SK-MEL-5 (cell line): ENCODE results near the gene PKLR. TPM values are rescaled to one million over a fixed set of nuclear protein-coding genes. Genes with fewer than 3 reads are reported as not detected.
"Not testable (repeated sequence)": the region's sequence is repeated elsewhere in the genome, so short reads cannot be mapped to it uniquely, and the experiment has no call there.

Experiments used
- DNase-seq: peaks from one replicate; pipeline ENCODE4 v3.0.0-alpha.2; 2016; ENCODE audit warnings: low read depth, low spot score
- in situ Hi-C: cut with HindIII; loops from 2 replicates; pipeline ENCODE4 v1.10.0; 2016; ENCODE audit warnings: low sequenced_read_pairs, high pct_unique_total_duplicates, low pct_unique_long_range_greater_than_20kb
- total RNA-seq: library from RNA; depleted of rRNA; stranded (reverse); fragments of >200 nt; shearing (Covaris generic); gene quantifications from 2 replicates; pipeline ENCODE4 v1.2.3, GENCODE V29; 2014

The PKLR gene
- total RNA-seq, 1 experiment from 2014 or later, result 0.11 TPM

- in situ Hi-C loops, result no loop called here
- DNase-seq, result no peak
These were observed 5.9 kb downstream of the PKLR start for GRCh38 chr1:155295183-155295941.

GRCh38 chr1:155294520-155295182, 6.6 kb downstream of the PKLR start:
- DNase-seq, result no peak
- in situ Hi-C loops, result no loop called here

GRCh38 chr1:155293086-155293749, 8.0 kb downstream of the PKLR start:
- no peak for DNase-seq
- in situ Hi-C loops, result no loop called here

GRCh38 chr1:155291006-155291405, 10.2 kb downstream of the PKLR start:
- DNase-seq, in situ Hi-C loops: not testable (repeated sequence)

- in situ Hi-C loops, result no loop called here
- DNase-seq, result no peak
These were observed 13.2 kb downstream of the PKLR start for GRCh38 chr1:155287987-155288543.

- in situ Hi-C loops, result no loop called here
- no peak for DNase-seq
These were observed 14.7 kb downstream of the PKLR start for GRCh38 chr1:155286544-155286943.

GRCh38 chr1:155285631-155286044, 15.6 kb downstream of the PKLR start:
- in situ Hi-C loops, result no loop called here
- no peak for DNase-seq

- in situ Hi-C loops, result no loop called here
- DNase-seq, result no peak
These were observed 16.2 kb downstream of the PKLR start for GRCh38 chr1:155285063-155285462.

GRCh38 chr1:155284476-155284875, 16.8 kb downstream of the PKLR start:
- DNase-seq, result no peak
- in situ Hi-C loops, result no loop called here

GRCh38 chr1:155282488-155283091, 18.6 kb downstream of the PKLR start:
- in situ Hi-C loops, result no loop called here
- no peak for DNase-seq

- in situ Hi-C loops, result no loop called here
- no peak for DNase-seq
These were observed 22.0 kb downstream of the PKLR start for GRCh38 chr1:155279268-155279667.

GRCh38 chr1:155278689-155279160, 22.5 kb downstream of the PKLR start:
- DNase-seq, result no peak
- in situ Hi-C loops, result no loop called here

GRCh38 chr1:155277902-155278688, 23.1 kb downstream of the PKLR start:
- DNase-seq, result peak; percentile 61
- in situ Hi-C loops, result no loop called here

GRCh38 chr1:155277070-155277901, 24.0 kb downstream of the PKLR start, which contains the start of gene HCN3:
HCN3 (plus strand) TSS chr1:155277463; CDS start chr1:155277591, 128 bp downstream.
- in situ Hi-C loops, result no loop called here
- DNase-seq, result peak; percentile 98

GRCh38 chr1:155273343-155274245, 27.6 kb downstream of the PKLR start, which contains the start of gene CLK2:
CLK2 (minus strand) TSS chr1:155273504; CDS start chr1:155270977, 2,527 bp downstream.
- in situ Hi-C loops, result no loop called here
- DNase-seq, result peak; percentile 98
